T47D (cell line): Measurements from ENCODE around the gene IZUMO2.

Experiments
- DNase-seq, 2 experiments: peaks; one replicate each; pipeline versions ENCODE4 v3.0.0 to v3.0.0-alpha.2; 2011 to 2012; ENCODE audit warnings: low read depth in 1 of 2, low spot score in 1 of 2
- JUND ChIP-seq: IDR thresholded peaks from 2 replicates; pipeline ENCODE4 v1.6.1; 2012; ENCODE audit warnings: low read depth
- in situ Hi-C: cut with HindIII; loops from 2 replicates; pipeline ENCODE4 v1.10.0; 2016; ENCODE audit warnings: low sequenced_read_pairs, low pct_unique_long_range_greater_than_20kb

The IZUMO2 gene

GRCh38 chr19:50198431-50199258 is 35.6 kb upstream of the IZUMO2 start:
- DNase-seq = no peak
- no peak for TF ChIP-seq JUND
- in situ Hi-C loops = no loop called here

DNA sequence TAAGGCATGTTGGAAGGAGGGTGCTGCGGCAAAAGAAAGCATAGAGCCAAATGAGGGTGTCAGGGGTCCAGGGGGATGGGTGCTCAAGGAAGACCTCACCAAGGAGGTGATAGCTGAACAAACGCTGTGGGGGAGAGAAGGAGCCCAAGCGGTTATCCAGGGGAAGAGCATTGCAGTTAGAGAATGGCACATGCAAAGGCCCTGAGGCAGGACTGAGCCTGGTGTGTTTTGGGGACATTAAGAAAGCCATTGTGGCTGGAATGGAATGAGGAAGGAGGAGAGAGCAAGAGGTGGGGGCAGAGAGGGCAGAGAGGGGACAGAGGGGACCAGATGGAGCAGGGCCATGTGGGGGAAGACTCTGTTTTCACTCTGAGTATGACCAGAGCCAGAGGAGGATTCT is 34.3 kb upstream of the IZUMO2 start:
- no peak for DNase-seq
- TF ChIP-seq JUND = no peak
- in situ Hi-C loops = no loop called here

DNA sequence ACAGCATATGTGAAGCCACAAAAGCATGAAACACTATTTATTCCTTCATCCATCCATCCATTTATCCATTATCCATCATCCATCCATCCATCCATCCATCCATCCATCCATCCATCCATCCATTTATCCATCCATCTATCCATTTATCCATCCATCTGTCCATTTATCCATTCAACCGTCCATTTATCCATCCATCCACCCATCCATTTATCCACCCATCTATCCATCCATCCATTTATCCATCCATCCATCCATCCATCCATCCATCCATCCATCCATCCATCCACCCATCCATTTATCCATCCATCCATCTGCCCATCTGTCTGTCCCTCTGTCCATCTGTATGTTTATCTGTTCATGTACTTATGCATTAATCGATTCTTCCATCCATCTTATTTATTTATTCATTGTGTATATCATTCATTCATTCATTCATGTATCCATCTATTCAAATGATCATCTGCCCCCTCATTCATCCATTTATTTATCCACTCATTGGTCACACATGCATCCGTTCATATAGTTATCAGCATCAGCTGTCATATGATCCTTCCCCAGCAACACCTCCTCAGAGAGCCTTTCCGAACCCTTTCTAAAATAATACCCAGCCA is 33.3 kb upstream of the IZUMO2 start:
- TF ChIP-seq JUND = no peak
- DNase-seq = no peak
- in situ Hi-C loops = no loop called here

DNA sequence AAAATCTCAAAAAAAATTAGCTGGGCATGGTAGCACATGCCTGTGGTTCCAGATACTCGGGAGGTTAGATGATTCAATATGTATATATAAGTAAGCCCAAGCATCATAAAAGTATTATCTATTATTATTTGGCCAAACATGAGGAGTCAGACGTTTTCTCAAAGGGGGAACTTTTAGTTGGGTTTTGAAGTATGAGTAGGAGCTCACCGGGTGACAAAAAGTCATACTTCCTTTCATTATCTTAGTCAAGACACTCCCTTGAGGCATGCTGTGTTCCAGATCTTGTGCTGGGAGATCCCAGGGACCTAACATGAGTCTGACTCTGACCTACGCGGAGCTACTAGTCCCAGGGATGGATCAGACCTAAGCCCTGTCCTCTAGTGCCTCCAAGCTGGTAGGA is 32.1 kb upstream of the IZUMO2 start:
- in situ Hi-C loops = no loop called here
- no peak for DNase-seq
- no peak for TF ChIP-seq JUND

- TF ChIP-seq JUND = no peak
- in situ Hi-C loops = no loop called here
- peak in 1 of 2 experiments; percentile 63 for DNase-seq
Observed at GRCh38 chr19:50192463-50193211, 29.6 kb upstream of the IZUMO2 start.

GRCh38 chr19:50191216-50191615 is 28.1 kb upstream of the IZUMO2 start:
- in situ Hi-C loops = no loop called here
- no peak for TF ChIP-seq JUND
- no peak for DNase-seq

DNA sequence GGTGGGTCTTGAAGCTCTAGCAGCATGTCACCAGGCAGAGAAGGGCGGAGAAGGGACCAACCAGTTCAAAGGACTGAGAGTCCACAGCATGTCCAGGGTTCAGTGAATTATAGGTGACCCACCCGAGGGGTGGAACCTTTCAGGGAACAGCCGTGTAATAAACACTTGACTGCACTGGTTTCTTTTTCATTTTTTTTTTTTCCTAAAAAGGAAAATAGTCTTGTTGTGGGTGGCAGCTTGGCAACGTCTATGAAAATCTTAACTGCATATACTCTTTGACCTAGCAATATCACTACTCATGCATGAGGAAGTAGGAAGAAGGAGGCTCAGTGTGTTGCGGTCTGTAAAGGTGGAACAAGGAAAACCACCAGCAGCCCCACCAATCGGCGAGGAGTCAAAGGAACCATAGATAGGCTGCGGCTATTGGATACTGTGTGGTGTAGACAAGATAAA is 27.4 kb upstream of the IZUMO2 start:
- DNase-seq = no peak
- in situ Hi-C loops = no loop called here
- TF ChIP-seq JUND = no peak

- in situ Hi-C loops = no loop called here
- TF ChIP-seq JUND = no peak
- no peak for DNase-seq
Observed at GRCh38 chr19:50189331-50189730, 26.2 kb upstream of the IZUMO2 start.

DNA sequence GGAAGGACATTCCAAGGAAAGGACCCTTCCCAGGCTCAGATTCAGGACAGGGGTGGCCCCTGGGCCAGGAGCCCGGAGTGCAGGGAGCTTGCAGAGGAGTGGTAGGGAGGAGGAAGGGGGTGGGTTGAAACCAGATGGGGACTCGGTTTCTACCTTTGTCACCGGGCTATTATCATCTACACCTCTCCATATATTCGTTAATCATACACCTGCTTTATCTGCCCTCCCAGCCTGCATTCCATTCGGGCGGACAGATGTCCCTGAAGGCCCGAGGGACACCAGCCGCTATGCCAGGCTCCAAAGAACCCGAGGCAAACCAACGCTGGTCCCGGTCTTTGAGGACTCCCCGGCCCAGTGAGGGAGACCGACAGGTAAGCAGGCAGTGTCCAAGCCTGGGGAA is 24.9 kb upstream of the IZUMO2 start:
- in situ Hi-C loops = no loop called here
- DNase-seq = no peak
- no peak for TF ChIP-seq JUND

DNA sequence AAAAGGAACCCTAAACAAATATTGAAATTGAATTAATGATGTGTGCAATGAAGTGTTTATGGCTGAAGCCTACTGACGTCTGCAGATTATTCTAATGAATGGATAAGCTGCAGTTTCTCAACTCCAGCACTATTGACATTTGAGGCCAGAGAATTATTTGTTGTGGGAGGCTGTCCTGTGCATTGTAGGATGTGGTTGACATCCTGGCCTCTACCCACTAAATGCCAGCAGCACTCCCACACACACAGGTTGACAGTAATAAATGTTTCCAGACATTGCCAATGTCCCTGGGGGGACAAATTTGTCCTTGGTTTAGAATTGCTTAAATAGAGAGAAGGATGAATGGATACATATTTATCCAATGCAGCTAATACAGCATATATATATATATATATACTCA is 21.1 kb upstream of the IZUMO2 start:
- TF ChIP-seq JUND = no peak
- DNase-seq = peak in 1 of 2 experiments; percentile 67
- in situ Hi-C loops = no loop called here

DNA sequence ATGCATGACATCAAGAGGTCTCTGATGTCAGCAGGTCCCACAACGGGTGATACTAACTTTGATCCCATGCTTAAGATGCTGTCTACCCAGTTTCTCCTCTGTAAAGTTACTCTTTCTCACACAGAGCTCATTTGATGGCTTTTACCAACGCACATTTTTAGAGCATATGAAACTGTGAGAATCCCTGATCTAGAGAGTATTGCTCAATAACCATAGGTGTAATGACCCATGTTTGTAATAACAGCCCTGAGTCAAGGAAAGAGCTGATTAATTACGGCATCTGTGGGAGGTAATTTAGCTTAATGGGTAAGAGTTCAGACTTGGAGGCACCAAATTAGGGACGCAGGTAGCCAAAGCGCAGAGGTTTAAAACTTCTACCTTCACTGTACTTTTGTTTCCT is 18.0 kb upstream of the IZUMO2 start:
- DNase-seq = no peak
- in situ Hi-C loops = no loop called here
- TF ChIP-seq JUND = no peak

DNA sequence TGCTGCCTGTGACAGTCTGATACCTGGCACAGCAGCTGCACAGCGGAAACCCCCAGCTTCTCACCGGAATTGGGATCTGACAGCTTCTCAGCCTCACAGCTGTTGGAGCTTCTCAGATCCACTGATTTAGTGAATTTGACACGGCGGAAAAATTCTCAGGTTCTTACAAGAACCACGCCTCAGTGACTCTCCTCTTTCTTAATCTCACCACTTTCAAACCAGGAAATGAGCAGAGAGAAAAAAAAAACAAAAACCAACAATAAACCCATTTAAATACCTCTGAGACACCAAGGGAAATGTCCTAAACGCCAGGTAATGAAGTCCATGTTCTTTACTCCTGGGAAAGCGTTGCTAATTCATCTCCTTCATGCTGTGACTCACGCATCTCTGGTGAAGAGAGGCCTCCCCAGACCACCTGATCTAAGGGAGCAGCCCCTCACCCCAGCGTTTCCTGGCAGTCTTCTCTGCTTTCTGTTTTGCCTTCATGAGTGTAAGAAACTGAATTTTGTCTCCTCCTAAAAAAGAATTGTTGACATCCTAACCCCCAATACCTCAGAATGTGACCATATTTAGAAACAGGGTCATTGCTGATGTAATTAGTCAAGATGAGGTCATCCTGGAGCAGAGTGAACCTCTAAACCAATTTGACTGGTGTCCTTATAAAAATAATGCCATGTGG is 15.9 kb upstream of the IZUMO2 start:
- in situ Hi-C loops = no loop called here
- no peak for DNase-seq
- no peak for TF ChIP-seq JUND
